ENCODE data around the gene ANKRD6. TPM values are rescaled to one million over a fixed set of nuclear protein-coding genes. Genes with fewer than 3 reads are reported as not detected.

Gene ANKRD6
- total RNA-seq, 2 donors from 2014 or later: 1.6 to 3.8 TPM

DNA sequence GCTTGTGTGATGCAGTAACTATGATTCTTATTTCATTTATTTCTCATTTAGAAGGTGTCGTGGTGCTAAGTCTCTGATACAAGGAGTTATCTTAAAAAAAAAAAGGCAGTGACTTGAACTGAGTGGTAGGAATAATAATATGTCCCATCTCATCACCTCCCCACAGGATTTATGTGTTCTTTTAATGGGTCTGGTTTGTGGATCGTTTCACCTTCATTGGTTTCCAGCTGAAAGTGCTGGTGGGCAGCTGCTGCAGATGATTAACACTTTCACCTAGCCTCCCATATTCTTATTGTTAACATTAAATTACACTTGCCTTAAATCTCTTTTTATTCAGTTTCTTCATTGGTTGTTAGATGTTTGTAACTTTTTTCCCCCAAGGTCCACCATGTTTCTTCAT lies 68.8 kb downstream of the ANKRD6 start:
- ATAC-seq (replicated peaks): no peak
- Mint-ChIP-seq H3K27me3 (no peaks in the 10 kb centered on the region), H3K4me3 (no peak overlapping the region), H3K27ac (no peak overlapping the region), H3K36me3 (ENCODE audit: low read depth) (no peaks in the 10 kb centered on the region), H3K4me1 (no peaks in the 10 kb centered on the region), H3K9me3 (no peaks in the 10 kb centered on the region)

DNA sequence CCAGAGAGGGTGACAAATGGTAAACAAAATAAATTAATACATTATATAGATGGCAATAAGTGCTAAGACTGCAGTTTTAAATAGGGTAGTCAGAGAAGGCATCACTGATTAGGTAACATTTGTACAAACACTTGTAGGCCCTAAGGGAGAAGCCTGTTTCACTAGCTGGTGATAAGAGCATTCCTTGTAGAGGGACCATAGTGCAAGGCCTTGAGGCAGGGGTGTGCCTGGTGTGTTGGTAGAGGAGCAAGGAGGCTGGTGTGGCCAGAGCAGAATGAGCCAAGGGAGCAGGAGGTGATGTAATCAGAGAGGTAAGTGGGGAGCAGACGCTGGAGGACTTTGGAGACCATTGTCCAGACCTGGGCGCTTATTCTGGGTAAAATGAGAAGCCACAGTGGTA lies 70.7 kb downstream of the ANKRD6 start:
- no peak for ATAC-seq (replicated peaks)
- no peaks in the 10 kb centered on the region for H3K36me3 Mint-ChIP-seq (ENCODE audit: low read depth)
- H3K27me3 Mint-ChIP-seq: no peaks in the 10 kb centered on the region
- H3K9me3 Mint-ChIP-seq: no peaks in the 10 kb centered on the region
- no peaks in the 10 kb centered on the region for H3K4me1 Mint-ChIP-seq
- H3K4me3 Mint-ChIP-seq: no peak overlapping the region
- no peak overlapping the region for H3K27ac Mint-ChIP-seq

DNA sequence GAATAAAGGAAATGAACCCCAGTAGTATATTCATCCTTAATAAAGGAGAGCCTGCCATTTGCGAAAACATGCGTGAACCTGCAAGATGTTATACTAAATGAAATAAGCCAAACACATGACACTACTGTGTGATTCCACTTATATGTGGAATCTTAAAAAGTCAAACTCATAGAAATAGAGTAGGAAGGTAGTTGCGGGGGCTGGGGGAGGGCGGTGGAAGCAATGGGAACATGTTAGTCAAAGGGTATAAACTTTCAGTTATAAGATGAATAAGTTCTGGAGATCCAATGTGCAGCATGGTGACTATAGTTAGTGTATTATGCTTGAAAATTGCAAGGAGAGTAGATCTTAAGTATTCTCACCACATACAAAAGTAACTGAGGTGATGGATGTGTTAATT lies 72.9 kb downstream of the ANKRD6 start:
- no peaks in the 10 kb centered on the region for H3K4me1 Mint-ChIP-seq

DNA sequence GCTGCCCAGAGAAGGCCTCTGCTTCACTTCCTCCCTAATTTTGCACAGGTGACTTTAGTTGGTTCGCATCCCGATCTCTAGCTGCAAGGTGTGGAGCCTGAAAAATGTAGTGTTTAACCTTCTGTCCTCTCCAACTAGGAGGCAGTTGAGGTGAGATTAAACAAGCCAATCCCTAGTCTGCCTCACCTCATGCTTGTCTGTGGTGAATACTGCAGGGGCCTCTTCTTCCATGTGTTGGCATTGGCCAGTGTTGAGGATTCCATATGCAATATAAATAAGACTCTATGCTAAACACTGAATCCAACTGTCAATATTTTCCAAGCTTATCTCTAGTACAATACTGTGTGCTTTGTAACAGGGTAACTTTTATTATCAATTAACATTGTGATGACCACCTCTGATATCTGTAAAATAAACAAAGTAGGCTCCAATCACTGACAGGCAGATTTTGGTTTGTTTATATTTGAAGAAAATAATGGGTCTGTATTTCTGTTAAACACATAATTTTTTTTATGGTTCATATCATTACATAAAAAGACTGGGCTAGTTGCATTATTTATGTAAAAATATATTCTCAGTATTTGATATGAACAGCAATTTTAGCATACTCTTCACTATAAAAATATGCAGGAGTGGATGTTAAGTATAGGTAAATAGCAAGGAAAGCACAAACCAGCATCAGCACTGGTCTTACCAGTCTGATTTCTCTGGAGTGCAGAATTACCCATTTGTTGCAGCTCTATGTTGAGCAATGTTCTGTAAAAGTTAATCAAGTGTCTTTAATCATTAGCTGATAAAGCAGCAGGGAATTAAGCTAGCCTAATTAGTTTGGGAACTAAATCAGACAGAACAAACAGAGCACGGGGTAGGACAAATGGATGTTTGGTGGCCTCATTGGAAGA lies 74.0 kb downstream of the ANKRD6 start:
- ATAC-seq (replicated peaks): no peak
- Mint-ChIP-seq H3K4me3 (no peak overlapping the region), H3K27me3 (no peaks in the 10 kb centered on the region), H3K4me1 (no peaks in the 10 kb centered on the region), H3K9me3 (no peaks in the 10 kb centered on the region), H3K36me3 (ENCODE audit: low read depth) (no peaks in the 10 kb centered on the region), H3K27ac (no peak overlapping the region)

More for the DNA sequence above, 72.9 kb downstream of the ANKRD6 start:
- Mint-ChIP-seq H3K27me3 (no peaks in the 10 kb centered on the region), H3K4me3 (no peak overlapping the region), H3K27ac (no peak overlapping the region), H3K9me3 (no peaks in the 10 kb centered on the region), H3K36me3 (ENCODE audit: low read depth) (no peaks in the 10 kb centered on the region)
- no peak for ATAC-seq (replicated peaks)

DNA sequence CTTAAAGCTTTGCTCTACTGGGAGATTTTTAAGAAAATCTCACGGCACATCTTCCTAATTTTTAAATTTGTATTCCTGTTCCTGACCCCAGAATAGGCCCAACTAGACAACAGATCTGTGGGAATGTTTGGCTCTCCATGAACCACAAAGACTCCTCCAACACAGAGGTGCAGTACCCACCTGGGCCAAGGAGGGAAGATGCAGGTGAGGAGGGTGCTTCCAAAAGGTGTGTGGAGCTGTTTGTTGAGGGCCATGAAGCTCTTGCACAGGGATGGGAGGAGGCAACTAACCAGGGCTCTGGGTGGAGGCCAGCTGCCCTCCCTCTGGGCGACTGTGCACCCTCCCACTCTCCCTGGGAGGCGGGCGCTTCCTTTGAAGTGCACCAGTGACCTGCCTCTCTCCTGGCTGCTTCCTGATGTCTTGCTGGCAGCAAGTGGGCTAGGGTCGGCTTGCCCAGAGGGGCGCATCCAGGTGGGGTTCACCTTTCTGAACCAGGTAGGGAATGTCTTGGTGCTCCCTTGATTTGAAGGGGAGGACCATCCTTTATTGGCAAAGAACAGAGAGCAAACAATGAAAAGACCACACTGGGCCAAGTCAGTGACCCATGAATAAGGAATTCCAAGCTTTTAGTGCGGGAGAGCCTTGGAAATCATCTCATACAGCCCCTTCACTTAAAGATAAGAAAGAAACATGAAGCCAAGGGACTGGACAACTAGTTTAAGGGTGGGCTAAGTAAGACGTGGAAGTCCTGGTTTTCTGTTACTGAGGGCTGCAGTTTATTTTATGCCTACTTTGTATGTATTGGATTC lies 76.0 kb downstream of the ANKRD6 start:
- no peaks in the 10 kb centered on the region for H3K36me3 Mint-ChIP-seq (ENCODE audit: low read depth)
- H3K9me3 Mint-ChIP-seq: no peaks in the 10 kb centered on the region
- H3K27ac Mint-ChIP-seq: no peak overlapping the region
- H3K27me3 Mint-ChIP-seq: no peaks in the 10 kb centered on the region
- no peak for ATAC-seq (replicated peaks)
- no peak overlapping the region for H3K4me3 Mint-ChIP-seq
- H3K4me1 Mint-ChIP-seq: no peaks in the 10 kb centered on the region

DNA sequence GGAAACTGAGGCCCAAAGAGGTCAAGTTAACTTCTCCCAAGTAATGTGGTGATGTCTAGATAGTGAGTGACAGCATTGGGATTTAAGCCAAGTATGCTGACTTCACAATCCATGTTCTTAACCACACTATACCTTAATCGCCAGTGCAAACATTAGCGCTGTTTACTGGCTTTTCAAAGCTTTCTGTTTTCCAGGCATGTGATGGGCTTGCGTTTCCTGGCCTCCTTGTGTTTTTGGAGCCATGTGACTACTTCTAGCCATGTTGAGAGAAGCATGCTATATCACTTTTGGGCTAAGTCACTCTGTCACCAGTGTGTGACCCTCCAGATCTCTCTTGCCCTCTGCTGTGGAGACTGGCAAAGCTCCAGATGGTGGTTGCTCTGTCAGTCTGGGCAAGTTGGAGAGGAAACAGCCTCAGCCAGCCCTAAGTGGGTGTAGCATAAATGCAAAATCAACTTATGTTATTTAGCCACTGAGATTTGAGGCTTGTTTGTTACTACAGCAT lies 76.9 kb downstream of the ANKRD6 start:
- H3K27me3 Mint-ChIP-seq: no peaks in the 10 kb centered on the region
- no peak for ATAC-seq (replicated peaks)
- H3K9me3 Mint-ChIP-seq: no peaks in the 10 kb centered on the region
- H3K4me3 Mint-ChIP-seq: no peak overlapping the region
- no peaks in the 10 kb centered on the region for H3K4me1 Mint-ChIP-seq
- H3K27ac Mint-ChIP-seq: no peak overlapping the region
- no peaks in the 10 kb centered on the region for H3K36me3 Mint-ChIP-seq (ENCODE audit: low read depth)

DNA sequence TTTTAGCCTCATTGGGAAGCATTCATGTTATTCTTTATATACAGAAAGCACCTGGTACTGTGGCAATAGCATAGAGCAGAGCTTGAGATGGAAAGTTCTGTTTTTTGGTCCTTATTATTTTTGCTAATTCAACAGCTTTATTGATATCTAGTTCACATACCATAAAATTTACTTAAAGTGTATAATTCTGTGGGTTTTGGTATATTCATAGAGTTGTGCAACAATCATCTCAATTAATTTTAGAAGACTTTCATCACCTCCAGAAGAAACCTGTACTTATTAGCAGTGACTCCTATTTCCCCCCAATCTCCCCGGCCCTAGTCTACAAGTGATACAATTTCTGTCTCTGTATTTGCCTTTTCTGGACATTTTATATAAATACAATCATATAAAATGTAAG lies 77.4 kb downstream of the ANKRD6 start:
- no peaks in the 10 kb centered on the region for H3K9me3 Mint-ChIP-seq
- no peaks in the 10 kb centered on the region for H3K4me1 Mint-ChIP-seq
- ATAC-seq (replicated peaks): no peak
- no peak overlapping the region for H3K4me3 Mint-ChIP-seq
- H3K36me3 Mint-ChIP-seq (ENCODE audit: low read depth): no peaks in the 10 kb centered on the region
- H3K27me3 Mint-ChIP-seq: no peaks in the 10 kb centered on the region
- H3K27ac Mint-ChIP-seq: no peak overlapping the region

DNA sequence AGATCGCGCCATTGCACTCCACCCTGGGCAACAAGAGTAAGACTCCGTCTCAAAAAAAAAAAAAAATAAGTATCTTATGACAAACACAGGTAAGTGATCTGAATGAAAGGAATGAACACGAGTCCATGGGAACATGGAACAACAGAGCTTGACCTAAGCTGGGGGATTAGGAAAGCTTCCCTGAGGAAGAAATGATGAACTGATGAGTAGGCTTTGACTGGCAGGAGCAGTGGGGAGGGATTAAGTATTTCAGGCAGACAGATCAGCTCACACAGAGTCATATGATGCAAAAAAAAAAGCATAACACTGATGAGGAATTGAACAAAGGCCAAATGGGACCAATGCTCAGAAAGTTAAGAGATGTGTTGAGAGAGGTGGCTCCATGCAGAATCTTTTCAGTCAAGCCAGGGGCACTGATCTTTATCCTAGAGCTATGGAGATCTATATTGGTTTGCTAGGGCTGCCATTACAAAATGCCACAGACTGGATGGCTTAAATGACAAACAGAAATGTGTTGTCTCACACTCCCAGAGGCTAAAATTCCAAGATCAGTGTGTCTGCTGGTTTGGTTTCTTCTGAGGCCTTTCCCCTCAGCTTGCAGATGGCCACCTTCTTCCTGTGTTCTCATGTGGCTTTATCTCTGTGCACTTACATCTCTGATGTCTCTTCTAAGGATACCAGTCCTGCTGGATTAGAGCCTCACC lies 85.6 kb downstream of the ANKRD6 start:
- H3K9me3 Mint-ChIP-seq: no peaks in the 10 kb centered on the region
- H3K4me1 Mint-ChIP-seq: no peaks in the 10 kb centered on the region
- H3K27ac Mint-ChIP-seq: no peak overlapping the region
- no peaks in the 10 kb centered on the region for H3K27me3 Mint-ChIP-seq
- H3K36me3 Mint-ChIP-seq (ENCODE audit: low read depth): no peaks in the 10 kb centered on the region
- ATAC-seq (replicated peaks): no peak
- no peak overlapping the region for H3K4me3 Mint-ChIP-seq

DNA sequence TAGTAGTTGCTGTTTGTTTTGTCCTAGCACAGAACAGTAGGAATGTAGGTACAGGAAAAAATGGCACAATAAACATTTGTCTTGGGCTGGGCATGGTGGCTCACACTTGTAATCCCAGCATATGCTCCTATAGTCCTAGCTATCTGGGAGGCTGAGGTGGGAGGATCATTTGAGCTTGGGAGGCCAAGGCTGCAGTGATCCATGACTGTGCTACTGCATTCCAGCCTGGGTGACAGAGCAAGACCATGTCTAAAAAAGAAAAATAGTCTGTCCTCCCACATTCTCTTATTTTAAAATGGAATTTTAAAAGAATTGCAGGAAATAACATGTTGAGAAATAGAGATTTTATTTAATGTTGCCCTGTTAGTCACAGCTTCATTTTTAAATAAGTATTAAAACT lies 87.8 kb downstream of the ANKRD6 start:
- Mint-ChIP-seq H3K36me3 (ENCODE audit: low read depth) (no peaks in the 10 kb centered on the region), H3K27ac (no peak overlapping the region), H3K27me3 (no peaks in the 10 kb centered on the region), H3K4me3 (no peak overlapping the region), H3K9me3 (no peaks in the 10 kb centered on the region), H3K4me1 (no peaks in the 10 kb centered on the region)
- ATAC-seq (replicated peaks): no peak

DNA sequence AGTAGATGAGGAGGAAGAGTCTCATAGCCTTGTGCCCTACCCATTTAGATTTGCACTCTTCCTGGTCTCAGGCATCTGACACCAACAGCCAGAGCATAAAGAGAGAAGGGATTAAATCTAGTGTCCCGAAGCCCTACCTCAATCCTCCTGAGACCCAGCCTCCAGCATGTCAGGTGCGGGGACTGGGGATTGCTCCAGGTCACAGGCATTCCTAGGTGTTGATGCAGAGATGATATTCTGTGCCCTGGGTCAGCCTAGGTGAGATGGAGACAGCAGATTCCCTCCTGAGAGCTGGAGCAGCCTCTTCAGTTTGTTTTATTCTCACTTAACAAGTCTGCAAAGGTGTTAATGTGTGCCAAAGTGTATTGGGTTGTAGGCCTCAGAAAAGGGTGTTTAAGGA lies 89.8 kb downstream of the ANKRD6 start:
- no peaks in the 10 kb centered on the region for H3K27me3 Mint-ChIP-seq
- no peaks in the 10 kb centered on the region for H3K9me3 Mint-ChIP-seq
- H3K27ac Mint-ChIP-seq: no peak overlapping the region
- no peak overlapping the region for H3K4me3 Mint-ChIP-seq
- ATAC-seq (replicated peaks): no peak
- H3K4me1 Mint-ChIP-seq: no peaks in the 10 kb centered on the region
- H3K36me3 Mint-ChIP-seq (ENCODE audit: low read depth): no peaks in the 10 kb centered on the region

DNA sequence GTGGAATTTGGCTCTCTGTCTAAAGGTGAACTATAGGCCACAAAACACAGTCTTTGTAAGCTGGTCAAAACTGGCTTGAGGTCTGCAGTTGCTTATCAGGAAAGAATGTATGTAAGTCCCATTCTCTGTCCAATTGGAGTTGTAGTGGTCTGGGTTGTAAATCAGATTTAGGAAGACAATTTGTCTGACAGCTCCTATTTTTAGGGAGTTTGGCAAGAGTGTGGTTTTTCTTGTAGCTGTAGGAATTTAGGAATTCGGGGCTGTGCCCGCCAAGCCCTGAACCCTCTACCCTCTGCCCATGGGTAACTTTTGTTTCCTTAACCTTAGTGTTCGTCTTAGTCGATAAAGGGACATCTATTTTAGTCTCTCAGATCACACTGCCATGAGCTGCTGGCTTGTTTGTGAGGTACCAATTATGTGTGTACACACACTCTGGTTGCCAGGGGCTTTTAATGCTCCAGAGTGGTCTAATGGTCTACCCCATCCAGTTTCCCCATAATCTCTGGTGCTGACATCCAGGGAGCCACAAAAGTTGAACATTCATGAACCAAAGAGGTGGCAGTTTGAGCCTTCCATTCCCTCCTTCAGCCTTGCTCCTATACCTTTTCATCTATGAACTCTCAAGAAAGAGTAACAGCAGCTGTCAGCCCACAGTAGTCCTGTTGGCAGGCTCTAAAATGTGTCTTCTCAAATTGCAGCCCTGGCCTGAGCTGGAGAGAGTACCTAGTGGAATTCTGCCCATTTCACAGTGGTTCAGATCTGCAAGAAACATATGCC lies 93.0 kb downstream of the ANKRD6 start:
- ATAC-seq (replicated peaks): no peak
- Mint-ChIP-seq H3K4me3 (no peak overlapping the region), H3K4me1 (peaks cover 4% of the 10 kb centered on the region), H3K27ac (no peak overlapping the region), H3K36me3 (ENCODE audit: low read depth) (no peaks in the 10 kb centered on the region), H3K9me3 (no peaks in the 10 kb centered on the region), H3K27me3 (no peaks in the 10 kb centered on the region)

DNA sequence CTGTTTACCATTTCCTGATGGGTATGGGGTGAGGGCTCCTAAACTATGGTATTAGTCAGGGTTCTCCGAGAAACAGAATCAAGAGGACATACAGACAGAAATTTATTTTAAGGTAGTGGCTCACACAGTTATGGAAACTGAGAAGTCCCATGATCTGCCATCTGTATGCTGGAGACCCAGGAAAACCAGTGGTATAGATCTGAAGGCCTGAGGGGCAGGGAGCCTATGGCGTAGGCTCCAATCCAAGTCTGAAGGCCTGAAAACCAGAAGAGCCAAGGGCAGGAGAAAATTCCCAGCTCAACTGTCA lies 93.6 kb downstream of the ANKRD6 start:
- Mint-ChIP-seq H3K9me3 (no peaks in the 10 kb centered on the region), H3K4me1 (peaks cover 4% of the 10 kb centered on the region), H3K27me3 (no peaks in the 10 kb centered on the region), H3K36me3 (ENCODE audit: low read depth) (no peaks in the 10 kb centered on the region), H3K4me3 (no peak overlapping the region), H3K27ac (no peak overlapping the region)
- ATAC-seq (replicated peaks): no peak

DNA sequence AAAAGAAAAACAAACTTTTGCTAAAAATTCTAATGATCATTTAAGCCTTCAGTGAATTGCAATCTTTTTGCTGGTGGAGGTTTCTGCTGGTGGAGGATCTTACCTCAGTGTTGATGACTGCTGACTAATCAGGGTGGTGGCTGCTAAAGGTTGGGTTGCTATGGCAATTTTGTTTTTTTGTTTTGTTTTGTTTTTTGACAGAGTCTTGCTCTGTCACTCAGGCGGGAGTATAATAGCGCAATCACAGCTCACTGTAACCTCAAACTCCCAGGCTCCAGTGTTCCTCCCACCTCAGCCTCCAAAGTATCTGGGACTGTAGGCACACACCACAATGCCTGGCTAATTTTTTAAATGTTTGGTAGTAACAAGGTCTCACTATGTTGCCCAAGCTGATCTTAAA lies 94.7 kb downstream of the ANKRD6 start:
- peaks cover 4% of the 10 kb centered on the region for H3K4me1 Mint-ChIP-seq
- H3K4me3 Mint-ChIP-seq: no peak overlapping the region
- H3K9me3 Mint-ChIP-seq: no peaks in the 10 kb centered on the region
- no peaks in the 10 kb centered on the region for H3K27me3 Mint-ChIP-seq
- no peaks in the 10 kb centered on the region for H3K36me3 Mint-ChIP-seq (ENCODE audit: low read depth)
- ATAC-seq (replicated peaks): peak; percentile 55
- H3K27ac Mint-ChIP-seq: no peak overlapping the region

DNA sequence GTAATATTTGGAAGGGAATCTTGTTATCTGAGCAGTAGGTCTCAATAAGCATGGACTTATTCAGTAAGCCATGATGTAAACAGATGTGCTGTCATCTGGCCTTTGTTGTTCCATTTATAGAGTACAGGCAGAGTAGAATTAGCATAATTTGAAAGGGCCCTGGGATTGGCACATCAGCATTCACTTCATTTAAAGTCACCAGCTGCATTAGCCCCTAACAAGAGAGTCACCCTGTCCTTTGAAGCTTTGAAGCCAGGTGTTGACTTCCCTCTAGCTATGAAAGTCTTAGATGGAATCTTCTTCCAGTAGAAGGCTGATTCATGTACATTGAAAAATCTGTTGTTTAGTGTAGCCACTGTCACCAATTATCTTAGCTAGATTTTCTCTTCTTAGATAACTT lies 95.9 kb downstream of the ANKRD6 start:
- H3K36me3 Mint-ChIP-seq (ENCODE audit: low read depth): no peaks in the 10 kb centered on the region
- no peak overlapping the region for H3K4me3 Mint-ChIP-seq
- no peak overlapping the region for H3K27ac Mint-ChIP-seq

More for the DNA sequence above, 95.9 kb downstream of the ANKRD6 start:
- Mint-ChIP-seq H3K27me3 (no peaks in the 10 kb centered on the region), H3K4me1 (peaks cover 4% of the 10 kb centered on the region), H3K9me3 (no peaks in the 10 kb centered on the region)
- no peak for ATAC-seq (replicated peaks)

Measured in activated T-helper 17 cell treated with anti-CD3 and anti-CD28 coated beads, Interleukin-2, amount 50 U/mL, for 72 hours (primary cell).